Measurements from ENCODE around the gene RBM34. TPM values are rescaled to one million over a fixed set of nuclear protein-coding genes. Genes with fewer than 3 reads are reported as not detected.
"Not testable (repeated sequence)": the region's sequence is repeated elsewhere in the genome, so short reads cannot be mapped to it uniquely, and the experiment has no call there.

The RBM34 gene
- total RNA-seq, 1 donor from 2014 or later, result 63.7 TPM

DNA sequence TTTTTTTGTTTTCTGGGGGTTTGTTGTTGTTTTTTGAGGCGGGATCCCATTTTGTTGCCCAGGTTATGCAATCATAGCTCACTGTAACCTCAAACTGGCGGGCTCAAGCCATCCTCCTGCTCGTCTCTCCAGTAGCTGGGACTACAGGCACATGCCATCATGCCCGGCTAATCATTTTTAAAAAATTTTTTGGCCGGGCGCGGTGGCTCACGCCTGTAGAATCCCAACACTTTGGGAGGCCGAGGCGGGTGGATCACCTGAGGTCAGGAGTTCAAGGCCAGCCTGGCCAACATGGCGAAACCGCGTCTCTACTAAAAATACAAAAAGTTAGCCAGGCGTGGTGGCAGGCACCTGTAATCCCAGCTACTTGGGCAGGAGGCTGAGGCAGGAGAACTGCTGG lies 63.5 kb downstream of the RBM34 start:
- ATAC-seq; DNase-seq (ENCODE audit: low spot score); intact Hi-C loops (cut with DNase I): not testable (repeated sequence)

DNA sequence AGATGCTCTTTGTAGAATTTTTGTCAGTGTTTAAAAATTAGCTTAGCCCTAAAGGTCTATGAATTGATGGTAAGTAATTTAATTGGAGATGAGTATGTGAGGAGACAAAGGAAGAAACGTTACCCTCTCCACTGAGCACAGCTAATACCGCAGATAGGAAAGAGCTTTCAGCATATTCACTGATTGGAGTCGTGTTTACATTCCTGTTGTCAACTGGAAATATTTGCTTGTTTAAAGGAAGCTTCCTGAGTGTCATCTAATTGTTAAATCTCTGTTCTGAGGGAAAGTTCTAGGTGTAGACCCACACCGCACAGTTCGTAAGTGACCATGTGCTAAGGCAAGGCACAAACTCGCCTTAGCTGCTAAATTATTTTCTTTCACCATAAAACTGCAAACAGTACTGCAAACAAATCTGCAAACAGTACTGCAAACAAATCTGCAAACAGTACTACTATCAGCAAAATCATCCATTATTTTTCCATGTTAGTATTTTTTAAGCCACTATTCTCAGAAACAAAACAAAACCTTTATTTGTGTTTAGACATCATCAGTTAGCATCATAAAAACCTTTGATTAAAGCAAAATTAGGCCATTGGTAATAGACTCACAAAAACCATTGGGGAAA lies 65.0 kb downstream of the RBM34 start:
- intact Hi-C loops (cut with DNase I), result no loop called here
- DNase-seq (ENCODE audit: low spot score), result no peak
- ATAC-seq, result no peak

DNA sequence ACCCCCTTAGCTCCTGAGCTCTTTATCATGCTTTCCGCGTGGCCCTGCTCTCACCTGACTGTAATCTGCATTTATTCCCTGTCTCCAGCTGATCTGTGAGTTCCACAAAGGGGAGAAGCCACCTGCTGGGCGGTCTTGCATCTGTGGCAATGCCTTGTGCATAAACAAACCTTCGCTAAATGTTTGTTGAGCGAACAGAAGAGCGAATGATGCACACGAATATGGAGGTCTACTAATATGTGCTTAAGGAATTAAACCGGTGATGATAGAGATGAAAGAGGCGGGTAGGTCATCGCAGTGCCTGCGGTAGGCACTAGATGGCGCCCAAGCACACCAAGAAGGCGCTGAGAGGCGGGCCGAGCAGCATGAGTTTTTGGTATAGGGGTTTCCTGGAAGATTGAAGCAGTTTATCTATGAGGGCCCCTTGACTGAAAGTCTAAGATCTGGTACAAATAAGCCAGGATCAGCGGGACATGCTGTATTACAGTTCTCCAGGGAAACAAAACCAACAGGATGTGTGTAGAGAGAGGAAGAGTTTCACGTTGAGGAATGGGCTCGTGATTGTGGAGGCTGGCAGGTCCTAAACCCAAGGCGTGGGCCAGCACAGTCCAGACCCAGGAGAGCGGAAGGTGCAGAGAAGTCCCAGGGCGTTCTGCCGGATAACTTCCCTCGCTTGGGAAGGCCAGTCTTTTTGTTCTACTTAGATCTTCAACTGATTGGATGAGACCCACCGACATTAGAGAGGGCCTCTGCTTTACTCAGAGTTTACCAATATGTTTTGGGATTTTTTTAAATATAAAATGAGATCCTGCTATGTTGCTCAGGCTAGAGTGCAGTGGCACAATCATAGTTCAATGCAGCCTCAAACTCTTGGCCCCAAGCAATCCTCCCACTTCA lies 67.1 kb downstream of the RBM34 start:
- intact Hi-C loops (cut with DNase I), result no loop called here
- ATAC-seq, result peak; percentile 84
- DNase-seq (ENCODE audit: low spot score), result peak; percentile 89

DNA sequence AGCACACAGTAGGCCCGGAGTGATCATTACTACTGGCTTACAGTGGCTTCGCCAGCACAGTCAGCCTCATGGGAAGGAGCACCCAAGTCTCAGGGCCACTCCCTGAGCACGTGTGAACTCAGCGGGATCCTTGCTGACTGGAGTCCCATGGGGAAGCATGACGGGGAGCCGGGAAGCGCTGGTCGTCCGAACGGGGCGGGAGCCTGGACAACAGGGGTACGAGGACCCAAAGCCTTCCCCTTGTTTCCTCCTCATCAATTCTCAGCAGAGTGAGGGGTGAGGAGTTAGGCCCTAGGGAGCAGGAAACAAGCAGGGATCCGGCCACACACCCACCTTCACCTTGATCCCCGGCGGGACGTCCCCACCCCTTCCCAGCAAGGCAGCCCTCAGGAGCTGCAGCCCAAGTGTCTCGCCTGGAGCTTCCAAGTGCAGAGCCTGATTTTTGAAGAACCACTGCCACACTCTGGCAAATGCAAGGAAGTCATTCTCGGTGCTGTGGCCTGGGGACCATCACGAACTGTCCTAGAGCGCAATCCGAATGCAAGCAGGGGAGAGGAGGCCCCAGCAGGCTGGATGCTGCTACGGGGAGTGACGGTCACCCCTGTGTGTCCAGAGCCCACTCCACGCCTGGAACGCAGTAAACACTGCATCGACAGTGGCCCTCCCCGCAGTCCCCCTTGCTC lies 67.9 kb downstream of the RBM34 start:
- no peak for DNase-seq (ENCODE audit: low spot score)
- peak; percentile 87 for ATAC-seq
- intact Hi-C loops (cut with DNase I), result no loop called here

DNA sequence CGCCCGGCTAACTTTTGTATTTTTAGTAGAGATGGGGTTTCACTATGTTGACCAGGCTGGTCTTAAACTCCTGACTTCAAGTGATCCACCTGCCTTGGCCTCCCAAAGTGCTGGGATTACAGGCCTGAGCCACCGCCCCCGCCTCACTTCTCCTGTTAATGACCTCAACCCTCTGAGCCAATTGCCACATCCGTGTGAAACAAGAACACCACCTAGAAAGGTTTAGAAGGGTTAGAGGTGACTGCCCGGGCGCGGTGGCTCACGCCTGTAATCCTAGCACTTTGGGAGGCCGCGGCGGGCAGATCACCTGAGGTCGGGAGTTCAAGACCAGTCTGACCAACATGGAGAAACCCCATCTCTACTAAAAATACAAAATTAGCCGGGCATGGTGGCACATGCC lies 68.6 kb downstream of the RBM34 start:
- ATAC-seq; intact Hi-C loops (cut with DNase I); DNase-seq (ENCODE audit: low spot score): not testable (repeated sequence)

DNA sequence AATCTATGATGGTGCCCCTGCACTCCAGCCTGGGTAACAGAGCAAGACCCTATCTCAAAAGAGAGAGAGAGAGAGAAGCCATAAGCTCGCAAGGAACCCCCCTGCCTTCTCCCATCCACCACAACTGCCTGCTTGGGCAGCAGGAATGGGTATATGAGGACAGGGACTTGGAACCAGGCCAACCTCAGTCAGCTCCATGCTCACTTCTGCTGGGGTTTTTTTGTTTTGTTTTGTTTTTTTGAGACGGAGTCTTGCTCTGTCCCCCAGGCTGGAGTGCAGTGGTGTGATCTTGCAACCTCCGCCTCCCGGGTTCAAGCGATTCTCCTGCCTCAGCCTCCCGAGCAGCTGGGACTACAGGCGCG lies 69.0 kb downstream of the RBM34 start:
- intact Hi-C loops (cut with DNase I); DNase-seq (ENCODE audit: low spot score); ATAC-seq: not testable (repeated sequence)

DNA sequence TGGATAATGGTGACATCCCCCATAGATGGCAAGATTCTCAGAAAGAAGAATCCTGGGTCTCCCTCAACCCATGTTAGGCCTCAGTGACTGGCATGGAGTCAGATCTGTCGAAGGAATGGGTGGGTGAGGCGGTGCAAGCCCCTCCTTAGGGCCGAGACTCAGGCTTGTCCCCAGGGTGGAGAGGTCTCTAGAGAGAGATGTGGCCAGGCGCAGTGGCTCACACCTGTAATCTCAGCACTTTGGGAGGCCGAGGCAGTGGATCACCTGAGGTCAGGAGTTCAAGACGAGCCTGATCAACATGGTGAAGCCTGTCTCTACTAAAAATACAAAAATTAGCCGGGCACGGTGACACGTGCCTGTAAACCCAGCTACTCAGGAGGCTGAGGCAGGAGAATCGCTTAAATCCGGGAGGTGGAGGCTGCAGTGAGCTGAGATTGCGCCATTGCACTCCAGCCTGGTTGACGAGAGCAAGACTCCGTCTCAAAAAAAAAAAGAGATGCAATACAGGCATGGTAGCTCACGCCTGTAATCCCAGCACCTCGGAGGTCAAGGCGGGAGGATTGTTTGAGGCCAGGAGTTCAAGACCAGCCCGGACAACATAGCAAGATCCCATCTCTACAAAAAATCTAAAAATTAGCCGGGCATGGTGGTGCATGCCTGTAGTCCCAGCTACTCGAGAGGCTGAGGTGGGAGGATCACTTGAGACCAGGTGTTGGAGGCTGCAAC lies 69.6 kb downstream of the RBM34 start:
- ATAC-seq; intact Hi-C loops (cut with DNase I); DNase-seq (ENCODE audit: low spot score): not testable (repeated sequence)

DNA sequence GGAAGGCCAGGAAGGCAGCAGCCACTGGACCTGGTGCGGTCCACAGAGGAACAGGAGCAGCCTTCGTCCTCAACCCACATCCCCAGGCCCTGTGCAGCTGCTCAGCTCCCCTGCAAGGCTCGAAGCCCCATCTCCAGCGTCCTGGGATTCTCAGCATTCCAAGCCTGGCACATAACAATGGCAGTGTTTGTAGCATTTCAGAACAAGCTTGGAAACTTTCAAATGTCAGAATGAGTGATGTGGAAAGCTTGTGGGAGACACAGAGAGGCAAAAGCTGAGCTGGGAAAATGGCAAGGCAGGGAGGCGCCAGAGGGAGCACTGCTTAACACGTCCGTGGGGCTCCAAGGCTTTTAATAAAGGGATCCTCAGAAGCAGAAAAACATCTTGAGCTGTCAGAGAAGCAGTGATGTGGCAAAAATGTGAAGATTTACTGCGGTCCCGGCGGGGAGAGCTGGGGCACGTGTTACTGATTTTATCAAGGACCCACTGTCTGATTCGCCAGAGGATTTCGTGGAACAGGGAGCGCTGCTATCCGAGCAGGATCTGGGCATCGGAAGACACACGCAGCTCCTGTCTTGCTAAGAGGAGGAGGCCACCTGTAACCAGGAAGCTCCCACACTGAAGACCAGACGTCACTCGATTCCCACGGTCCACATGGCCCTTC lies 70.5 kb downstream of the RBM34 start:
- intact Hi-C loops (cut with DNase I), result no loop called here
- ATAC-seq, result no peak
- no peak for DNase-seq (ENCODE audit: low spot score)

DNA sequence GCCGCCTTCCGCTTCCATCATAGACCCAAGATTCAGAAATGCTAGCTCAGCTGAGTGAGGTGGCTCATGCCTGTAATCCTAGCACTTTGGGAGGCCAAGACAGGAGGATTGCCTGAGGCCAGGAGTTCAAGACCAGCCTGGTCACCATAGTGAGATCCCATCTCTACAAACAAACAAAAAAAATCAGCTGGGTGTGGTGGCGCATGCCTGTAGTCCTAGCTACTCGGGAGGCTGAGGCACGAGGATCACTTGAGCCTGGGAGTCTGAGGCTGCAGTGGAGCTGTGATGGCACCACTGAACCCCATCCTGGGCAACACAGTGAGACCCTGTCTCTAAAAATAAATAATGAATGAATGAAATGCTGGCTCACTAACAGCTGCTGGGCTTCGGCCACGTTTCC lies 72.1 kb downstream of the RBM34 start:
- intact Hi-C loops (cut with DNase I), result no loop called here
- ATAC-seq, result no peak
- DNase-seq (ENCODE audit: low spot score), result peak; percentile 23

DNA sequence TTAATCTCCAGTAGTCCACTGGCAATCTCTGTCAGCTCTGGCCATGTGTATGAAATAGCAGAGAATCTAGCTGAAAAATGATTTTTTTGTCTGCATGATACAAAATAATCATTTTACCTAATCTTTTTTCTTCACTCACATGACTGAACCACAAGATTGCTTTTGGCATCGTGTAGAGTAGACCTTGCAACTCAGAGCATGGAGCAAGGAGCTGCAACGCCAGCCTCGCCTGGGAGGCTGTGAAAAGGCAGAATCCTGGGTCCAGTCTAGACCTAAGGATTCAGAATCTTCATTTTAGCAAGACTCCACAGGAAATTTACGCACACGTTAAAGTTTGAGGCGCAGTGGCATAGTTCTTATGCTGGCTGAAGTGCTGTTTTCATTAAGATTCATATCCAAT lies 72.6 kb downstream of the RBM34 start:
- intact Hi-C loops (cut with DNase I), result no loop called here
- DNase-seq (ENCODE audit: low spot score) (peak; percentile 52), ATAC-seq (no peak)

DNA sequence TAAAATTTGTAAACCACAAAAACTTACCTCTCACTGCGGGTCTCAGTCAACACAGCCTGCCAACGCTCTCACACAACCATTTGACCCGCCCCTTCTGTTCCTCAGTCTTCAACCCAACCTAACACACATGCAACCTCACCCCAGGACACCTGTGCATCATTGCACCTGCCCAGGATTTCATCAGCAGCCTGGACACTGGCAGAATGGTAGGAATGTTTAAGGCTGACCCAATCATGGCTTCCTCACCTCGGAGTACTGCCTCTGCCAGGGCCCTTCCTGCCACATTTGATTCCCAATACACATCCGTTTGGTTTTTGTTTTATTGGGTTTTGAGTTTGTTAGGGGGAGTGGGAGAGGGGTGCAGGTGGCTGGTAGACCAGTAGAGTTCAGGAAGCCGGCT lies 73.1 kb downstream of the RBM34 start:
- ATAC-seq (no peak), DNase-seq (ENCODE audit: low spot score) (peak; percentile 33)
- intact Hi-C loops (cut with DNase I), result no loop called here

DNA sequence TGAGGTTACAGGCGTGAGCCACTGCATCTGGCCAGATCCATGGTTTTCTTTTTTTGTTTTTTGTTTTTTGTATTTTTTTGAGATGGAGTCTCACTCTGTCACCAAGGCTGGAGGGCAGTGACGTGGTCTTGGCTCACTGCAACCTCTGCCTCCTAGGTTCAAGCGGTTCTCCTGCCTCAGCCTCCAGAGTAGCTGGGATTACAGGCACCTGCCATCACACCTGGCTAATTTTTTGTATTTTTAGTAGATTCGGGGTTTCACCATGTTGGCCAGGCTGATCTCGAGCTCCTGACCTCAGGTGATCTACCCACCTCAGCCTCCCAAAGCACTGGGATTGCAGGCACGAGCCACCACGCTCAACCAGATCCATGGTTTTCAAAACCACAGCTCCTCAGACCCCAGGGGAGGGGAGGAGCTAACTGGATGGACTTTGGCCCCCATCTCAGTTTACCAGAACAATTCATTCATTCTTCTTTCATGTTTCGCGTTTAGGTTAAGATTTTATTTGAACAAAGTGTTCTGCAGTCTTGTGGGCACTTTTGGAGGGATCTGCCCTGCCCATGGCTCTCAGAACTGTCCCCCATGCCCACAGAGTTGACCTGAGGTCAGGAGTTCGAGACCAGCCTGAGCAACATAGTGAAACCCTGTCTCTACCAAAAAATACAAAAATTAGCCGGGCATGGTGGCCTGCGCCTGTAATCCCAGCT lies 75.5 kb downstream of the RBM34 start:
- DNase-seq (ENCODE audit: low spot score); intact Hi-C loops (cut with DNase I); ATAC-seq: not testable (repeated sequence)

Small RNA genes lying within 50 kb of the gene (microRNA-seq; reads per million reads assigned to microRNA genes)
- not detected for gene MIR4753

Other genes with a start within 250 kb of the RBM34 start
- gene TOMM20, start 32.4 kb downstream of the RBM34 start, total RNA-seq, result 97.5 TPM
- 61.3 TPM for gene ARID4B, start 166.9 kb upstream of the RBM34 start, total RNA-seq
- 28.0 TPM for gene GGPS1, start 167.3 kb upstream of the RBM34 start, total RNA-seq
- gene TBCE, start 206.2 kb upstream of the RBM34 start, total RNA-seq, result 27.9 TPM

Measured in sciatic nerve (tissue), 2 donors.